GM10266 (cell line): Measurements from ENCODE around the gene SLC10A1.
A peak's percentile ranks its signal among the peaks of the same experiment; 100 is the strongest.
"Not testable (repeated sequence)": the region's sequence is repeated elsewhere in the genome, so short reads cannot be mapped to it uniquely, and the experiment has no call there.

Source experiments
- DNase-seq: peaks from one replicate; pipeline ENCODE4 v3.0.0; 2012; ENCODE audit errors: extremely low spot score
- CTCF ChIP-seq: IDR thresholded peaks from 2 replicates; pipeline ENCODE4 v1.5.1; 2012; ENCODE audit warnings: mild to moderate bottlenecking, low read depth; ENCODE audit not compliant: control insufficient read depth, insufficient read depth; ENCODE audit errors: missing control alignments

The SLC10A1 gene

GRCh38 chr14:69749956-69750355, 47.1 kb downstream of the SLC10A1 start:
- no peak for TF ChIP-seq CTCF
- DNase-seq: no peak

GRCh38 chr14:69741055-69741454, 56.0 kb downstream of the SLC10A1 start:
- no peak for DNase-seq
- no peak for TF ChIP-seq CTCF

- not testable (repeated sequence) for DNase-seq
Observed at GRCh38 chr14:69736405-69736804, 60.6 kb downstream of the SLC10A1 start.

GRCh38 chr14:69731919-69732598, 65.0 kb downstream of the SLC10A1 start:
- DNase-seq: not testable (repeated sequence)

- TF ChIP-seq CTCF: no peak
- no peak for DNase-seq
Observed at GRCh38 chr14:69727860-69728259, 69.2 kb downstream of the SLC10A1 start.

- TF ChIP-seq CTCF: peak; percentile 92
- DNase-seq: peak; percentile 87
Observed at GRCh38 chr14:69726761-69727511, 70.1 kb downstream of the SLC10A1 start.
